Activated T-cell treated with anti-CD3 and anti-CD28 coated beads for 4 hours (primary cell): ENCODE measurements around the gene FAM156A.
A peak's percentile ranks its signal among the peaks of the same experiment; 100 is the strongest.
"Not testable (repeated sequence)": the region's sequence is repeated elsewhere in the genome, so short reads cannot be mapped to it uniquely, and the experiment has no call there.

ENCODE experiments used
- DNase-seq: peaks from one replicate; pipeline ENCODE4 v3.0.0-alpha.2; 2020

FAM156A gene

DNA sequence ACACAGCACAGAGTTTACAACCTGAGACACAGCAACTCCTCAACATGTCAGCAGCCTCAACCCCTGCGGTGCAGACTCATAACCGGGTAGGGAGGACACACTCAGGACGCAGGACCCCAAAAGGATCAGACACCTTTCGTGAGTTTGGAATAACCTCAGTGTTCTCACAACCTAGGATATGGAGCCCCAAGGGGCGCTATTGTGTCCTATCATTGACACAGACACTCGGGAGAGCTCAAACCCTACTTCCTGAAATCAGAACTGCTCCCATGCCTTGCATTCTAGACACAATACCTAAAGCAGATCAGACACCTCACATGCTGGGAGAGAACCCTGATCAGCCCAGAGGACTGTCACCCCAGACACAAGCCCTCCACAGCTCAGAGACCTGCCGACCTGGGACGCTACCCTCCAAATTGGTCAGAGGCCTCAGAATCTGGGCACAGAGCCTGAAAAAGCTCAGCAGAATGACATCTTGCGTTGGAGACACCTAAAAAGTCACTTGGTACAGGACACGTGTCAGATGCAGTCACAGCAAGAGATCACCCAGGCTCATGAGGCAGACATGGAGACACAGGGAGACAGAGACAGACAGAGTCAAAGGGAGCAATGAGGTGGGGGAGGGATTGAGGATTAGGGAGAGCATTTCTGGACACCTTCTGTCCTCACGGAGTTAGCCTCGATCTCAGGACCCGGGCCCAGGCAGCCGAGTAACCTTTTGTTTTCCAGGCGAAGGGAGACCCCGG lies 8.8 kb upstream of the FAM156A start:
- not testable (repeated sequence) for DNase-seq

GRCh38 chrX:52958961-52959360 lies 643 bp upstream of the FAM156A start:
- DNase-seq, result not testable (repeated sequence)

DNA sequence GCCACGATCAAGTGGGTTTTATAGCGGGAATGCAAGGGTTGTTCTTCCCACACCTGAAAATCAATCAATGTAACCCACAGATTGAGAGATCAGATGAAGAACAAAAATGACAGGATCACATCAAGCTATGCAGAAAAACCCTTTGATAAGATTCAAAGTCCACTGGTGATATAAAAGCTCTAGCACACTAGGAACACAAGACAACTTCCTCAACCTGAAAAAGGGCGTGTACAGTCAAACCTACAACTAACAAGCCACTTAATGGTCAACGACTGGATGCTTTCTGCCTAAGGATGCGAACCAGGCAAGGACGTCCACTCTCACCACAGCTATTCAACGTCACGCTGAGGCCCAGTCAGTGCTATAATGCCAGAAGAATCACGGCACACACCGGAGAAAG lies 8.4 kb downstream of the FAM156A start:
- DNase-seq, result not testable (repeated sequence)

DNA sequence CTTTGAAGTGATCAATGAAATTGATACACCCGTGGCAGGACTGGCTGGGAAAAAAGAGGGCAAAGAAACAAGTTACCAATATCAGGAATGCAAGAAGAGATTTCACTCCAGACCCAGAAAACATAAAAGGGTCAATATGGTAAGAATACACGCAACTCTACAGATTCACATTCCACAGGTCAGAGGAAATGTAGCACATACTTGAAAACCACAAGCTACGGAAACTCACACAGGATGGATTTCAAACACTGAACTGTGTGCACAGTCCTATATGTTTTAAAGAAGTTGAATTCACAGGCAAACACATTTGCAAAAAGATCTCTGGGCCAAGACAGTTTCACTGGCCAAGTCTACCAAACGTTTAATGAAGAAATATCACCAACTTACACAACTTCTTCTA lies 9.0 kb downstream of the FAM156A start:
- not testable (repeated sequence) for DNase-seq

GRCh38 chrX:52948265-52948664 lies 10.1 kb downstream of the FAM156A start:
- not testable (repeated sequence) for DNase-seq

DNA sequence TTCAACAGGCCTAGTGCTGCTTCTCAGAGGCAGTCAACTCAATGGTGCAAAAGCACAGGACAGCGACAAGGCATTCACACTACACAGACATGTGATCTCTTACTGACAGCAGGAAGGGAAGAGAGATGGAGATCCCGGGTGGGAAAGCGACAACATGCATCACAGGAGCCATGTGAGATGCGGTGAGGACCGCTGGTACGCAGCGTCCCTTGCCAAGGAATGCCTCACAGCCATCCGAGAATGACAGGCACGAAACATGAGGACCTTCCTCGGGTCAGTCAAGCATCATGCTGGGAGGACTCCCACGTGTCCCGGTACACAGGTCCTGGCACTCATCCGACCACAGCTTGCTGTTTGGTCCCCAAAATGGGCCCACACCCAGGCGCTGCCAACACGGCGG lies 10.8 kb downstream of the FAM156A start:
- not testable (repeated sequence) for DNase-seq

- DNase-seq, result not testable (repeated sequence)
Observed at GRCh38 chrX:52945838-52946494, 12.4 kb downstream of the FAM156A start.

- not testable (repeated sequence) for DNase-seq
Observed at GRCh38 chrX:52941728-52942127, 16.6 kb downstream of the FAM156A start.

GRCh38 chrX:52940704-52941103 lies 17.6 kb downstream of the FAM156A start:
- not testable (repeated sequence) for DNase-seq

- not testable (repeated sequence) for DNase-seq
Observed at GRCh38 chrX:52935470-52935784, 22.9 kb downstream of the FAM156A start.

DNA sequence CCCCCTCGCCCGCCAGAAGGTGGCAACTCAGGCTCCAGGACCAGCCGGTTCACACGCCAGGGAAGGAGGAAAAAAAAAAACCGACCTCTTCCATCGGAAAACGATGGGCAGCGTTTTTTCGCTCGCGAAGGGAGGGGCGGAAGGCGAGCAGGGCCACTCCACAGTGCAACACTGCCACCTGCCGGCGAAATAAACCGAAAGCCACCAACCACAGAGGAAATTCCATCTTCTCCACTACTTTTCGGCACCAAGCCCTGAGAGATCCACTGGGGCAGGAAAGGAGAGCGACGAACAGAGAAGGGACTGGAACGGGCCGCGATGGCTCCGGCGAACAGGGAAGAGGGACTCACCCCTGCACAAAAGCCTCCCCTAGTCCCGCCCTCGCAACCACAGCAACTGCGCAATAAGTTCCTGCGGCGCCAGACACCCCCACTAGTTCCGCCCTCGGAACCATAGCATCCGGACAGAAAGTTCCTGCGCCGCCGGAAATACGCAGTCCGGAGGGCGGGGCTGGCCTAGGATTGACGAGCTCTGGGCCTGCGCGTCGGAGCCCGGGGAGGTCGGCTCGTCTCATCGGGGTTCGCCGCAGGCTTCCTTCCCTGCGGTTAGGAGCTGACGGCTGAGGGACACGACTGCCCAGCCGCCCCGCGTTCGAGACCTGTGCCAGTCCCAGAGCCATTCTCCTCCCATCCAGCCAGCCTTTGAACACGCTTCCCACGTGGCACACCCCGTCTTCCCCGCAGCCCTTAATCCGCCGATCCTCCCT lies 23.4 kb downstream of the FAM156A start:
- DNase-seq, result peak; percentile 80

DNA sequence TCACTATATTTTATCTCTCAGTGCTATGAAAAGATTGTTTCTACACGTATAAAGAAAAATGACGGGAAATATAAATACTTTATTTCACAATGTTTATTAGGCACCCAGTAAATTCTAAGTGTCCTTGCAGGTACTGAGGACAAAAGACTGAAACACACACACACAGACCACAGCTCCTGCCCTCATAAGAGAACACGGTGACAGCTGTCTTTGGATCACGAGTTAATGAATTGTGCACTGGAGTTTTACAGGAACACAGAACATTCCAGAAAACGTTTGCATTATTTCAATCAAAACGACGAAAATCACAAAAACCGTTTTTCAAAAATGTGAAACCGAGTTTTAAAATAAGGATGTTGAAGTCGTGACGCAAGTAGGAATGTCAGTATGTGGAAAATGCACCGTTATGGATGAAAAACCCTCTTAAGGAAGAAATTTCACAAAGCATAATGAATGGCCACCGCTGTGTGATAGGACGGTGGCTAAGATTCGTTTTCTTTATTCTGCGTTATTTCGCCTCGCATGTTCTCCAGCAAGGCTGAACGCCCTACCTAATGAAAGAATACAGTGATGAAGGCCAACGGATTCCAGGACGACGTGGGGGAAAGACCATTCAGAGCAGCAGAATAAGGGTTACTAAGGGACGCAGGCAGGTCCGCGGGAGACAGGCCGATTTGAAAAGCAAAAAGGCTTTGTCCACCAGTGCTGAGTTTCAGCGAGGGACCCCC lies 24.2 kb downstream of the FAM156A start:
- no peak for DNase-seq

- DNase-seq, result no peak
Observed at GRCh38 chrX:52933213-52933612, 25.1 kb downstream of the FAM156A start.

- not testable (repeated sequence) for DNase-seq
Observed at GRCh38 chrX:52930214-52930613, 28.1 kb downstream of the FAM156A start.

DNA sequence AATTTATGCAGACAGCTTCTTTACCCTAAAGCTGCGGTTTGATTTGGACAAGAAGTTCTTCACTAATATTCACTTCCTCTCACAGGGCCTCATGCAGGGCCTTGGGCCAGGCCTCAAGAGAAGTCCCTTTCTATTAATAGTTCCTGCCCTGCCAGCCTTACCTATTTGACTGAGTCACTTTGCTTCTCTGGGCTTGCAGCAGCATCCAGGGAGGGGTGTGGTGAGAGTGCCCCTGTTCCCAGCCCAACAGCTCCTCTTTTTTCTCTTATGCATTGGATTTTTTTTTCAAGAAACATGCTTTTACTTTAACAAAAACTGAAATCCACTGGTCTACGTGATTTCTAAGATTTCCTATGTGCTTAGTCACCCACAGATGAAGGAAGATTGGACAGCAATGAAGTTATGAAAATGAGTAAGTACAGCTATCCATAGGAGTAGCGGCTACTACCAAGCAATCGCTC lies 34.5 kb downstream of the FAM156A start:
- no peak for DNase-seq

GRCh38 chrX:52914704-52915103 lies 43.6 kb downstream of the FAM156A start:
- not testable (repeated sequence) for DNase-seq

GRCh38 chrX:52913681-52914080 lies 44.6 kb downstream of the FAM156A start:
- not testable (repeated sequence) for DNase-seq

- DNase-seq, result not testable (repeated sequence)
Observed at GRCh38 chrX:52909313-52909969, 48.9 kb downstream of the FAM156A start.

GRCh38 chrX:52907900-52908299 lies 50.4 kb downstream of the FAM156A start:
- not testable (repeated sequence) for DNase-seq

DNA sequence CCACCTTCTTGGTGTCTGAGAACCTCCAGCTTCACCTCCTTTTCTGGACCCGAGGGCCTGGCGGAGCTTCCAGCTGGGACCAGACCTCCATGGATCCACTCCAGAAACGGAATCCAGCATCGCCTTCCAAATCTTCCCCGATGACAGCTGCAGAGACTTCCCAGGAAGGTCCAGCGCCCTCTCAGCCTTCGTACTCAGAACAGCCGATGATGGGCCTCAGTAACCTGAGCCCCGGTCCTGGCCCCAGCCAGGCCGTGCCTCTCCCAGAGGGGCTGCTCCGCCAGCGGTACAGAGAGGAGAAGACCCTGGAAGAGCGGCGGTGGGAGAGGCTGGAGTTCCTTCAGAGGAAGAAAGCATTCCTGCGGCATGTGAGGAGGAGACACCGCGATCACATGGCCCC lies 51.2 kb downstream of the FAM156A start:
- not testable (repeated sequence) for DNase-seq

DNA sequence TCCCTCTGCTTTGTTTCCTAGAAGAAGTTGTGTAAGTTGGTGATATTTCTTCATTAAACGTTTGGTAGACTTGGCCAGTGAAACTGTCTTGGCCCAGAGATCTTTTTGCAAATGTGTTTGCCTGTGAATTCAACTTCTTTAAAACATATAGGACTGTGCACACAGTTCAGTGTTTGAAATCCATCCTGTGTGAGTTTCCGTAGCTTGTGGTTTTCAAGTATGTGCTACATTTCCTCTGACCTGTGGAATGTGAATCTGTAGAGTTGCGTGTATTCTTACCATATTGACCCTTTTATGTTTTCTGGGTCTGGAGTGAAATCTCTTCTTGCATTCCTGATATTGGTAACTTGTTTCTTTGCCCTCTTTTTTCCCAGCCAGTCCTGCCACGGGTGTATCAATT lies 52.2 kb downstream of the FAM156A start:
- not testable (repeated sequence) for DNase-seq

DNA sequence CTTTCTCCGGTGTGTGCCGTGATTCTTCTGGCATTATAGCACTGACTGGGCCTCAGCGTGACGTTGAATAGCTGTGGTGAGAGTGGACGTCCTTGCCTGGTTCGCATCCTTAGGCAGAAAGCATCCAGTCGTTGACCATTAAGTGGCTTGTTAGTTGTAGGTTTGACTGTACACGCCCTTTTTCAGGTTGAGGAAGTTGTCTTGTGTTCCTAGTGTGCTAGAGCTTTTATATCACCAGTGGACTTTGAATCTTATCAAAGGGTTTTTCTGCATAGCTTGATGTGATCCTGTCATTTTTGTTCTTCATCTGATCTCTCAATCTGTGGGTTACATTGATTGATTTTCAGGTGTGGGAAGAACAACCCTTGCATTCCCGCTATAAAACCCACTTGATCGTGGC lies 52.8 kb downstream of the FAM156A start:
- DNase-seq, result not testable (repeated sequence)
